Thymus (tissue), 14 donors: ENCODE measurements around the gene CD164. TPM values are rescaled to one million over a fixed set of nuclear protein-coding genes. Genes with fewer than 3 reads are reported as not detected.

ENCODE experiments used
- DNase-seq, 9 donors: peaks; one replicate each; pipeline ENCODE4 v3.0.0-alpha.2; 2013; ENCODE audit warnings: low spot score in 9 of 9, low read depth in 6 of 9, missing footprints in 1 of 9
- H3K27ac ChIP-seq, 2 donors: one replicate each; pipeline ENCODE4 v1.5.1; 2013; ENCODE audit warnings: control low read depth in 1 of 2, low read depth in 1 of 2, low read length in 1 of 2, mild to moderate bottlenecking in 1 of 2, moderate library complexity in 1 of 2
- H3K27me3 ChIP-seq, 2 donors: one replicate each; pipeline ENCODE4 v1.5.1; 2013; ENCODE audit warnings: low read length in 1 of 2; ENCODE audit not compliant: control insufficient read depth in 2 of 2, insufficient read depth in 1 of 2
- H3K36me3 ChIP-seq, 2 donors: one replicate each; pipeline ENCODE4 v1.5.1; 2013; ENCODE audit warnings: low read length in 1 of 2, mild to moderate bottlenecking in 1 of 2, moderate library complexity in 1 of 2; ENCODE audit not compliant: control insufficient read depth in 2 of 2, insufficient read depth in 2 of 2
- H3K4me1 ChIP-seq, 2 donors: one replicate each; pipeline ENCODE4 v1.5.1; 2013; ENCODE audit warnings: low read length in 2 of 2; ENCODE audit not compliant: control insufficient read depth in 2 of 2, insufficient read depth in 2 of 2
- H3K4me3 ChIP-seq, 2 donors: one replicate each; pipeline ENCODE4 v1.5.1; 2013; ENCODE audit warnings: low read length in 2 of 2, control low read depth in 1 of 2, mild to moderate bottlenecking in 1 of 2
- H3K9me3 ChIP-seq, 2 donors: one replicate each; pipeline ENCODE4 v1.5.1; 2013; ENCODE audit warnings: low read length in 1 of 2, mild to moderate bottlenecking in 1 of 2; ENCODE audit not compliant: control insufficient read depth in 2 of 2, insufficient read depth in 1 of 2
- WGBS: extraction: QIAGEN DNeasy Blood & Tissue Kit; methylation state at CpG from one replicate; pipeline ENCODE4 v1.1.7; 2013; 5-methylcytosine and 5-hydroxymethylcytosine counted together
- long read RNA-seq, 10 donors: transcript quantifications; one replicate each; lab custom pipeline, GENCODE V29; 2026
- polyA plus RNA-seq: library from polyadenylated mRNA; stranded (reverse); fragments of 200-250 nt; gene quantifications from one replicate; pipeline ENCODE4 v1.2.3, GENCODE V29; 2013
- total RNA-seq: library from RNA; stranded (reverse); fragments of 120-200 nt; gene quantifications from one replicate; pipeline ENCODE4 v1.2.4, GENCODE V29; 2013
- donor health status: healthy.

Gene CD164
- total RNA-seq (234 TPM), polyA plus RNA-seq (207 TPM)
- long read RNA-seq, donor 1, partial matches to known transcripts, result 0 of 4 reads
- long read RNA-seq, donor 1, other reads (novel, unspliced or antisense), result 0 of 4 reads
- long read RNA-seq, donor 2, result 0 reads
- long read RNA-seq, donor 3, full-length matches to known transcripts, result 123 of 123 reads
- long read RNA-seq, donor 3, partial matches to known transcripts, result 0 of 123 reads
- long read RNA-seq, donor 3, other reads (novel, unspliced or antisense), result 0 of 123 reads
- long read RNA-seq, donor 4, full-length matches to known transcripts, result 72 of 72 reads
- long read RNA-seq, donor 4, partial matches to known transcripts, result 0 of 72 reads
- long read RNA-seq, donor 4, other reads (novel, unspliced or antisense), result 0 of 72 reads
- long read RNA-seq, donor 5, full-length matches to known transcripts, result 216 of 223 reads
- long read RNA-seq, donor 5, partial matches to known transcripts, result 7 of 223 reads
- long read RNA-seq, donor 5, other reads (novel, unspliced or antisense), result 0 of 223 reads
- long read RNA-seq, donor 6, transcript CD164-209 (4 exons, 590 nt), result minor isoform, 6 of 81 reads
- long read RNA-seq, donor 6, transcript CD164-202 (6 exons, 3,365 nt), result major isoform, 62 of 81 reads
- long read RNA-seq, donor 6, transcript CD164-203 (5 exons, 2,936 nt), result minor isoform, 11 of 81 reads
- long read RNA-seq, donor 6, partial matches to known transcripts, result 0 of 81 reads
- long read RNA-seq, donor 6, other reads (novel, unspliced or antisense), result 0 of 81 reads
- long read RNA-seq, donor 7, full-length matches to known transcripts, result 136 of 136 reads
- long read RNA-seq, donor 7, partial matches to known transcripts, result 0 of 136 reads
- long read RNA-seq, donor 7, other reads (novel, unspliced or antisense), result 0 of 136 reads
- long read RNA-seq, donor 8, transcript CD164-202 (6 exons, 3,365 nt), result major isoform, 46 of 55 reads
- long read RNA-seq, donor 8, partial matches to known transcripts, result 0 of 55 reads
- long read RNA-seq, donor 8, other reads (novel, unspliced or antisense), result 0 of 55 reads
- long read RNA-seq, donor 9, transcript CD164-202 (6 exons, 3,365 nt), result major isoform, 58 of 76 reads
- long read RNA-seq, donor 9, transcript CD164-203 (5 exons, 2,936 nt), result minor isoform, 10 of 76 reads
- long read RNA-seq, donor 9, transcript CD164-209 (4 exons, 590 nt), result minor isoform, 5 of 76 reads
- long read RNA-seq, donor 9, partial matches to known transcripts, result 0 of 76 reads
- long read RNA-seq, donor 9, other reads (novel, unspliced or antisense), result 0 of 76 reads
- long read RNA-seq, donor 10, full-length matches to known transcripts, result 113 of 113 reads
- long read RNA-seq, donor 10, partial matches to known transcripts, result 0 of 113 reads
- long read RNA-seq, donor 10, other reads (novel, unspliced or antisense), result 0 of 113 reads

DNA sequence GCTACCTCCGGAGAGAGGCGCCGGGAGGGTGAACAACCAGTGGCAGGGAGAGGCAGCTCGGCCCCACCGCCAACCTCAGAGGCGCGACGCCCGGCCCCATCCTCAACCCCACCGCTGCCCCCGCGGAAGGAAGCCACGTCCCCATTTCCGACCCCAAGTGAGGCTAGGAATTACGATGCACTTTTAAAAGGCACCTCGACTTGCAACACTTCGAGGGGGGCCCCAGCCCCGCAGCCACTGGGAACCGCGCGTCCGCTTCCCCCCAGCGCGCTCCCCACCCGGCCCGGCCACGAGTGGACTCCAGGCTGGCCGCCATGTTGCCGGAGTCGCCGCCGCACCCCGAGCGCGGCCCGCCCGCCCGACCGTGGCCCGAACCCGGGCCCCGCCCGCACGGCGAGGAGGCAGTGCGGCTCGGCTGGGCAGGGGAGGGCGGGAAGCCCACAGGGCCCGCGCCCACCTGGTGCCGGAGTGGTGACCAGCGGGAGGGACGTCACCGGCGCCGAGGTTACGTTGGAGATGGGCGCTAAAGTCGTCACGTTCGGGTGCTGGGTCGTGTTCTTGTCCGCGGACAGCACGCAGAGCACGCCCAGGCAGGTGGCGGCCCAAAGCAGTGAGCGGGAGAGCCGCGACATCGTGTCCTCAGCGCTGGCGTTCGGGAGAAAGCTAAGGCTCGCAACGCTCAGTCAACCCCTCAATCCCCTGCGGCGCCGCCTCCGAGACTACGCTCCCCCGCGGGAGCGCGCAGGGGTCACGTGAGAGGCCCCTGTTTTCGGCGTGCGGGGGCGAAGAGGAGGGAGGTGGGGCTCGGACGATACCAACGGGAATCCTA lies at the start of gene CD164:
Gene CD164 (minus strand): TSS at position 721 of the 829 bp plus-strand sequence. CDS start 89 bp downstream, at position 632.
- H3K4me3 ChIP-seq, result peak within 1 kb of the TSS; percentile 73 to 88
- peaks cover 4 to 22% of the 10 kb centered on the region in 2 donors for H3K36me3 ChIP-seq
- no peaks in the 10 kb centered on the region for H3K9me3 ChIP-seq
- no peaks in the 10 kb centered on the region for H3K27me3 ChIP-seq
- peak in 7 of 9 donors; percentile 61 to 98 (median 96) for DNase-seq
- WGBS, result under 1% methylated on average over 93 of the region's 93 CpGs
- peaks cover 17 to 28% of the 10 kb centered on the region in 2 donors for H3K4me1 ChIP-seq
- H3K27ac ChIP-seq, result peak within 1 kb of the TSS; percentile 99

DNA sequence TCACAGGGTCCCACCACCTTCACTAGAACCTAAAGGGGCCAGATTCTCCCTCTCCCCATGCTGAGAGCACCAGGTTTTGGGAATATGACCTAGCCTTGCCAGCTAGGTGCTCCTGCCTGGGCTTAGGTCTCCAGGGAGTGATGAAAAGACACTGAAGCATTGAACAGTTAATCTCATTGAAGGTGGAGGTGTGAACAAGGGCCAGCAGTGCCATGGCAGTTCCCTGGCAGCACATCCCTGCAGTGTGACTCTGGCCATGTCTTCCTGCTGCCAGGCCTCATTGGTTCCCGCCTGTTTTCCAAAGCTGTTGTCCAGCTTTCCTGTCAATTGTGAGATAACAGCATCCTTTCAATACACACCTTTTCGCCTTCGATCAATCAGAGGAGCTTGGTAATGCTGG lies 47.2 kb upstream of the CD164 start:
- no peak overlapping the region for H3K27ac ChIP-seq
- DNase-seq, result no peak
- WGBS, result 100% methylated on average over 3 of the region's 3 CpGs
- H3K36me3 ChIP-seq, result no peaks in the 10 kb centered on the region
- no peaks in the 10 kb centered on the region for H3K9me3 ChIP-seq
- no peak overlapping the region for H3K4me3 ChIP-seq
- no peaks in the 10 kb centered on the region for H3K27me3 ChIP-seq
- no peaks in the 10 kb centered on the region for H3K4me1 ChIP-seq

DNA sequence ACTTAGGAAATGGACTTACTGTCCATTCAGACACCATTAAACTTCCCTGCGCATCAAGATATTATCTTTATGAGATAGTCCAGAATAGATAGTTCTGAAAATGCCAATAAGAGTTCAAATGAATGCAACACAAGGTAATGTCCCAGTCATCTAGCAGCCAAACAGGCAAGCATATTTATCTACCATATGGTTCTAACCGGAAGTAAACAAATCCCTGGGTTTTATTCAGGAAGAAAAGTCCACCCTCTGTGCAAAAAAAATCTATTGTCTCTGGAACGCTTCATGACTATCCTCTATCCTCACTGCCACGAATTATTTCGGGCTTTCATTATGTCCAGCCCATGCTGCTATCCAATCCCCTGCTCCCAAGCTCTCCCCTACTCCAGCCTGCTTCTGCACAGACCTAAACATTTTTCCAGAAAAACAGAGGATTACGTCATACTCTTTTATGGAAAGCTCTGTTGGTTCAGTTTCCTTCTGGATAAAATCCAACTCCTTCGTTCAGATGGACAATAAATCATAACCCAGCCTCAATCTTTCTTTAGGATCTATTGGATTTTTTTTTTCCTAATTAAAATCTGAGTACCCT lies 46.7 kb upstream of the CD164 start:
- no peaks in the 10 kb centered on the region for H3K4me1 ChIP-seq
- H3K27me3 ChIP-seq, result no peaks in the 10 kb centered on the region
- DNase-seq, result no peak
- no peaks in the 10 kb centered on the region for H3K36me3 ChIP-seq
- no peaks in the 10 kb centered on the region for H3K9me3 ChIP-seq
- no peak overlapping the region for H3K27ac ChIP-seq
- 92% methylated on average over 7 of the region's 7 CpGs for WGBS
- no peak overlapping the region for H3K4me3 ChIP-seq

DNA sequence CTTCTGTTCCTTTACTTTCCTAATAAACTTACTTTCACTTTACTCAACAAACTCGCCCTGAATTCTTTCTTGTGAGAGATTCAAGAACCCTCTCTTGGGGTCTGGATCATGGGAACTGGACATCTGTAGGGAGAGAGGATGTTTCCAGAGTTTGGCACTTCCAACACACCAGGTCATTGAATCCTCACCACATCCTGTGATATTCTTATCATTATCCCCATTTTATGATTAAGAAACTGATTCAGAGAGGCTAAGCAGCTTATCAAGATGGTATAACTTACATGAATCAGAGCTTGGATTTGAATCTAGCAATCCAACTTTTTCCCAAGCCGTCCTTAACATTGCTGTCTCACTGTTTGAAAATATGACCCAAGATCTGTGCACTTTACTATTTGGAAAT lies 42.7 kb upstream of the CD164 start:
- no peaks in the 10 kb centered on the region for H3K27me3 ChIP-seq
- H3K4me3 ChIP-seq, result no peak overlapping the region
- H3K9me3 ChIP-seq, result no peaks in the 10 kb centered on the region
- WGBS, result 96% methylated on average over 2 of the region's 2 CpGs
- no peak for DNase-seq
- no peaks in the 10 kb centered on the region for H3K36me3 ChIP-seq
- no peaks in the 10 kb centered on the region for H3K4me1 ChIP-seq
- no peak overlapping the region for H3K27ac ChIP-seq

DNA sequence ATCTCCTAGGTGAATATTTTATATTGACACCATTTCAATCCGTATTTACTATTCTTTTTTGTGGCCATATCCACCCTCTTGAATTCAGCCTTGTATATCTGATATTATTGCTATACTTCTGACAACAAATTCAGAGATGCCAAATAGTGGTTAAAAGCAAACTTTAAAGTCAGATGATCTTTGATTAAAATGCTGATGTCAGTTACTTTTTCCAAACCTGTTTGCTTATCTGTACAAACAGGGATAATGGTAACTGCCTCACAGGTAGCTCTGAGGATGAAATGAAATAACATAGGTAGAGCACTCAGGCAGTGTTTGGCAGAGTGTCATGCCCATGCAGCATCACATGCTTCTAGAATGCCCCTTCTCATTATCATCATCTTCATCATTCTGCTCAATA lies 38.9 kb upstream of the CD164 start:
- H3K27me3 ChIP-seq, result no peaks in the 10 kb centered on the region
- no peak overlapping the region for H3K27ac ChIP-seq
- H3K9me3 ChIP-seq, result no peaks in the 10 kb centered on the region
- no peaks in the 10 kb centered on the region for H3K4me1 ChIP-seq
- no peak for DNase-seq
- WGBS, result 97% methylated on average over 1 of the region's 1 CpG
- H3K4me3 ChIP-seq, result no peak overlapping the region
- H3K36me3 ChIP-seq, result no peaks in the 10 kb centered on the region

DNA sequence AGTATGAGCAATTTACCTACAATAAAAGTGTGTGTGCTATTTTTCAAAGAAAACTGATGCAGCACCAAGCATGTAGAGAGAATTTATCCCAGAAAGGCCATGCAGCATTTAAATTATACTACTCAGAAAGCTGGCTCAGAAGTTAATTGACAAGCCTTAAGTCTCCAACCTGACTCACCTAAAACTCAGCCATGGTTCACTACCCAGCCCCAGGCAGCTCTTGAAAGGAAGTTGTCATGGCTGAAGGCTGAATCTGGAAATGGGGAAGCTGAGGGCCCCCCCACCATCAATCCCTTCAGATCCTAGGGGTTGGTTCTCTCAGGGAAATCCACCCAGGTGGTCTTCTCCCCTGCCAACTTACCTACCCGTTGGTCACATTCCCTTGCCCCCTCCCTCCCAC lies 38.5 kb upstream of the CD164 start:
- H3K9me3 ChIP-seq, result no peaks in the 10 kb centered on the region
- H3K27me3 ChIP-seq, result no peaks in the 10 kb centered on the region
- H3K4me3 ChIP-seq, result no peak overlapping the region
- no peaks in the 10 kb centered on the region for H3K4me1 ChIP-seq
- H3K36me3 ChIP-seq, result no peaks in the 10 kb centered on the region
- no peak for DNase-seq
- no peak overlapping the region for H3K27ac ChIP-seq
- WGBS, result 47% methylated on average over 1 of the region's 1 CpG

DNA sequence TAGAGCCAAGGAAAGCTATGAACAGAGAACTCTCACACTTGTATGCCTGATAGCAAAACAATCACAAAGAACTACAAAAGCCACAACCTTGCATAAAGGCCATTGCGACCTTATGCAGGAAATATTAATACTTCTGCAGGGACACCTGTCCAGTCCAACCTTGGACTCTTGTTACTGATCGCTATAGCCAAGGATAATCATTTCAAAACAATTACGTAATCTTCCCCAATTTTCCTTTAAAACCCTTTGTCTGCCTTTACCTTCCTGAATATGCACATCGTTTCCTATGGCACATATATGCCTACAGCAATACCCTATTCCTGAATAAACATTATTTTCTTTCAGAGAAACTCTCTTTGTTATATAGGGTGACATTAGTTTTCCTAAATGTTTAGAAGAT lies 35.4 kb upstream of the CD164 start:
- Histone ChIP-seq H3K27me3 (no peaks in the 10 kb centered on the region), H3K4me1 (no peaks in the 10 kb centered on the region), H3K9me3 (no peaks in the 10 kb centered on the region), H3K27ac (no peak overlapping the region), H3K36me3 (no peaks in the 10 kb centered on the region), H3K4me3 (no peak overlapping the region)
- 98% methylated on average over 4 of the region's 4 CpGs for WGBS
- no peak for DNase-seq

DNA sequence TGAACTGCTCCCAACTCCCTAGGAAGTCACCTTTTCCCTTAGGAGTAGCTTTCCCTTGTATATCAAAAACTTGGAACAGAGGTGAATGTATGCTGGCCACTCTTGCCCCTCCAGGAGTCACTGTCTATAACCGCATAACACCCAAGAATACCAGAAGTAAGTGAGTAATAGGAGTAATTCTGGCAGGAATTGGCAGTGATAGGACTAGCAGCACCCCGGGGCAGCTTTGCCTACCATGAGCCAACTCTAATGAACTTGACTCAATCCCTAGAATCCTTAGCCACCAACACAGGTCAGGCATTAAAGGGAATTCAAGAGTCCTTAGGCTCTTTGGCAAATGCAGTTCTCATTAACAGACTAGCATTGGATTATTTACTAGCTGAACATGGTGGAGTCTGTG lies 28.8 kb upstream of the CD164 start:
- no peak overlapping the region for H3K27ac ChIP-seq
- no peaks in the 10 kb centered on the region for H3K4me1 ChIP-seq
- H3K36me3 ChIP-seq, result no peaks in the 10 kb centered on the region
- no peak overlapping the region for H3K4me3 ChIP-seq
- no peaks in the 10 kb centered on the region for H3K9me3 ChIP-seq
- 98% methylated on average over 2 of the region's 2 CpGs for WGBS
- H3K27me3 ChIP-seq, result no peaks in the 10 kb centered on the region
- no peak for DNase-seq
